ENCODE results near the gene SLIT1.

Gene SLIT1

DNA sequence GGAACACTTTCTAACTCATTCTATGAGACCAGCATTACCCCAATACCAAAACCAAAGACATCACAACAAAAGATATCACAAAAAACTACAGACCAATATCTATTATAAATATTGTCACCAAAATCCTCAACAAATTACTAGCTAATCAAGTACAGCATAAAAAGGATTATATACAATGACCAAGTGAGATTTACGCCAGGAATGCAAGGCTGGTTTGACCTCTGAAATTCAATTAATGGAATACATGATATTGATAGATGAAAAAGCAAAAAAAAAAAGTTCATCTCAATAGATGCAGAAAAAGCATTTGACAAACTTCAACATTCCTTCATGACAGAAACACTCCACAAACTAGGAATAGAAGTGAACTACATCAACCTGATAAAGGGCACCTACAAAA is 178.3 kb downstream of the SLIT1 start:
- DNase-seq (ENCODE audit: low read depth in 2 of 2, low spot score in 1 of 2) = no peak

DNA sequence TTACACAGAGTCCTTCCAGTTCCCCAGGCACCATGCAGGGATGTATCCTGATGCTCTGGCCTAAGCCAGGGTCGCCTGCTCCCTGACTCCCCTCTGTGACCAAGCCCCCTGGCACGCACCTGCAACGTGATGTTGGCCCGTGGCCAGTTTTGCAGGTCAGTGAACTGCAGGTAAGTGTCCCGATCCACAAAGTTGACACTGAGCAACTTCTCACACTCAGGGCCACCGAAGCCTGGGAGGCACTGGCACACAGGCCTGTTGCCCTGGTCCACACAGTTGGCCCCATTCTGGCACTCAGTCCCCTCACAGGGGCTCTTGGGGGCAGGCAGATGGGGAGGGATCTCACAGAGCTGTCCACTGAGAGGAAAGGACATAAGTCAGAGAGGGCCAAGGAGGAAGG is 179.4 kb downstream of the SLIT1 start:
- DNase-seq (ENCODE audit: low read depth in 2 of 2, low spot score in 1 of 2) = no peak

DNA sequence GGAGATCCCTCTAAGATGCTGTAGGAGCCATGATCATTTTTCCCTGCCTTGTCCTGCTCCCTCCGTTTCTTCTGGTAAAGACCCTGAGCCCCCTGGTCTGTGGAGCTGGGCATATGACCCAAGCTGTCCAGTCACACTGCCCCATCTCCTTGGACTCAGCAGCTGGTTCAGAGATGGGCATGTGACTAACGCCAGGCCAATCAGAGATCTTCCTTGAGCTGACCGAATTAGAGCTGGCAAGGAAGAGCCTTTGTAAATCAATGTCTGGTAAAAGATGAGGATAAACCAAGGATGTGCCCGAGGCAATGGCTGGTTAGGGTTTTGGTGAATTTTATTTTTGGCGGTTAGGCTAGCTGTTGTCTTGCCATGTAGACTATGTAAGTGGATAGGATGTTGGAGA is 180.4 kb downstream of the SLIT1 start:
- no peak for DNase-seq (ENCODE audit: low read depth in 2 of 2, low spot score in 1 of 2)

DNA sequence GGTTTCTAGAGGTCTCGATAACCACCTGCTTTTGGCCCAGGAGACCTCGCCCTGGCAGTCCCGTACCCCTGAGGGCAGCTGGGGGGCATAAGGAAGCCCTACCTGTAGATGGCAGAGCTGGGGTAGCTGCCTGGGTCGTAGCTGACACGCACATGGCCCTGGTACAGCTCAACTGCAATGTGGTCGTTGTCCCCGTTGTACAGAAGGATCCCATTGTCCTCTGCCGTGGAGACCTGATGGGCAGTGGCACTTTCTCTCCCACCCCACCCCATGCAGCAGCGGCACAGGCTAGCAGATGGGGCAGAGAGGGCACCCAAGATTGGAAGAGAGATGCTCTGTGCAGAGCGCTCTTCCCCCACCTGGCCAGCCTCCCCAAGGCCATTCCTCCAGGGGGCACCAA is 181.2 kb downstream of the SLIT1 start:
- no peak for DNase-seq (ENCODE audit: low read depth in 2 of 2, low spot score in 1 of 2)

DNA sequence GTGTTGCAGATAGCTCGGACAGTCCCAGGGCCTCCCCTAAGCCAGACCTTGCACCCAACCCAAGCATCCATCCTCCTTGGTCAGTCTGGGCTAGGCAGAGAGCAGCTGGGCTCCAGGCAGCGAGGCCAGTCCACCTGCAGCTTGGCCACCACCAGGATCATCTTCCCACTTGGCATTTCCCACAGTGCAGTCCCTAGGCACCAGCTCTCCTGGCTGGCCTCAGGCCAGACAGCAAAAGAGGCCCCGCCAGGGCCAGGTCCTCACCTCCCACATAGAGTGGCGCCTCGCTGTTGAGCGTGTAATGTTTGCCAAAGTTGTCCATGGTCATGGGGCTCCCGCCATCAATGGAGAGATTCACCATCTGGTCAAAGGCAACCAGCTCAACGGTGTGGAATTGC is 182.0 kb downstream of the SLIT1 start:
- no peak for DNase-seq (ENCODE audit: low read depth in 2 of 2, low spot score in 1 of 2)

DNA sequence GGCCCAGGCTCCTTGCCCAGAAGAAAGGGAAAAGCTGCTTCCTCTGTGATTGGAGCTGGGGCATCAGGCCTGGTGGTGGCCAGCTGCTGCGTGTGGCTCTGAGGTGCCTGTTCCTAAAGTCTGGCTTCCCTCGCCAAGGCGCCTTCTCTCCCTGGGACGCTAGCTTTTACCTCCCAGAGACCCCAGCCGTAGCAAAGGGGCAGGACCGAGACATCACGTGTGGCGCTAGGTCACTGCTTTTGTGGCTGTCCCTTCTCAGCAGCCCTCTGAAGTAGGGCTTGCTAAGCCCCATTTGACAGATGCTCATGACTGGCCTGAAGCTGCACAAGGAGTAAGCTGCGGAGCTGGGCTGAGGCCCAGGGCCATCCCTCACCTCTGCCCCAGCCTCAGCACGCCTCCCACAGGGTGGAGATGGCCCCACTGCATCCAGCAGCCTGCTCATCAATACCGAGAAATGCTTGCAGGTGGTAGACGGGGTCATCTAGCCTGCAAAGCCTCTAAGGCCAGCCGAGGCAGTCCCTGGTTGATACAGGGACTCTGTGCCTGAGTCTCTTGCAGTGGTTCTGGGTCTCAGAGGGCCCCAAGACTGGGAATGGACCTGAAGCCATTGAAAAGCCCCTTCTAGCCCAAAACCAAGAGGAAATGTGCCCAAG is 182.5 kb downstream of the SLIT1 start:
- no peak for DNase-seq (ENCODE audit: low read depth in 2 of 2, low spot score in 1 of 2)

DNA sequence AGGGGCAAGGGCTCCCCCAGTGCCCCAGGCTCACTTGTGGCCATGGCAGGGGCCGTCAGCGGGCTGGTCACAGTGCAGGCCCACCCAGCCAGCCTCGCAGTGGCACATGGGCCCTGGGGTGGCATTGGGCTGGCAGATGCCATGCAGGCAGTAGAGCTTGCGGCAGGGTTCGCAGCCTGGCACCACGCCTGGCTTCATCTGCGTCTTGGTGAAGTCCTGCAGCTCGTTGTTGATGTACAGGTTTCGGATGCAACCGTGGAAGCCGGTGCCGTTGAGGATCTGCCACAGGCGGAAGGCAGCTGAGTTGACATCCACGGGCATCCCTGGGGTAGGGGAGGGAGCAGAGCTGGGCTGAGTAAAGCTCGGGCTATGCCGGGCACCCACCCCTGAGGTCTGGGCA is 183.1 kb downstream of the SLIT1 start:
- no peak for DNase-seq (ENCODE audit: low read depth in 2 of 2, low spot score in 1 of 2)

DNA sequence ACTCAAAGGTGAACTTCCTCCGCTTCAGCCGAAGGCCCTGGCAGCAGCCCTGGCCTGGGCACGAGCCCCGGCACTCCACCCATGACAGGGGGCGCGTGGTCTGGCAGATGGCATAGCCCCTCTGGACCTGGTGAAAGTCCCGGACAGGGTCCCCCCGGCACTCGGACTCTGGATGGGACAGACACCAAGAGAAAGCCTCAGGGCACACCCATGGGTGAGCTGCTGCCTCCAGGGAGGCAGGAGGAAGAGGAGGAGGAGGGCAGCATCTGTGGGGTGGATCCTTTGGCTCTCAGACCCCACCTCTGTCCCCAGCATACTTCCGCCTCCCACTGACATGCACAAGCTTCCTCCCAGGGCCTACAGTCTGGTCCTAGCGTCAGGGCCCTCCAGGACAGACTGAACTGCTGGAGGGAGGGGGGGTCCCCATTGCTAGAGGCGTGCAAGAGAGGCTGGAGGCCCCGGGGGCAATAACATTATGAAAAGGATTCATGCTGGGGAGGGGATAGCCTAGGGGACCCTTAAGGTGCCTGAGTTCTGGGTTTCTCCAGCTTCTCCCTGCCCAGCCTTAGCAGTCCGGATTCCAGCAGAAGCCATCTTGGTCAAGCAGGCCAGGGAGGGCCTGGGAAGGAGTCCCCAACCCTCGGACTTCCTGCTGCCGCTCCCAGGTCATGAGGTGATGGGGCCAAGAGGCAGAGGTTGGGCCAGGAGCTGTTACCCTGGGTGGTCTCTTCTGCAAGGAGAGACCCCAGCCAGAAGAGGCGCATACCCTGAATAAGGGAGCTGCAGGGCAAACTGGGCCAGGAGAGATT is 184.4 kb downstream of the SLIT1 start:
- no peak for DNase-seq (ENCODE audit: low read depth in 2 of 2, low spot score in 1 of 2)

GRCh38 chr10:97000487-97001182 is 185.1 kb downstream of the SLIT1 start:
- DNase-seq (ENCODE audit: low read depth in 2 of 2, low spot score in 1 of 2) = no peak

DNA sequence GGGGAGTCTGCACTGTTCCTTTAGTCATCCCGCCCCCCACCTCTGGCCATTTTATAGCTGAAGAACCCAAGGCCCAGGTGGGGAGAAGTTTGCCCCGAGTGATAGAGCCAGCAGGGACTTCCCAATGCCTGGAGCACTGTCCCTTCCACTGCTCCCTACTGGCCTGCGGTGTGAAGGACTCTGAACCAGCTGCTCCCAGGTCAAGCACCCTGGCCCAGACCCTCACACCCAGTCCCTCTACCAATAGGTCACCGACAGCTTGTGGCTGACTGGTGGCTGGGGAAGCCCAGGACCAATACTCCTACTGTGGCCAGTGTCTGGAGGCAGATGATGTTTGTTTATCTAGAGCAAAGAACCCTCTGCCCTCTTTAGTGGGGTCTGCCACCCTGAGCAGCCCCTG is 185.8 kb downstream of the SLIT1 start:
- DNase-seq (ENCODE audit: low read depth in 2 of 2, low spot score in 1 of 2) = no peak

DNA sequence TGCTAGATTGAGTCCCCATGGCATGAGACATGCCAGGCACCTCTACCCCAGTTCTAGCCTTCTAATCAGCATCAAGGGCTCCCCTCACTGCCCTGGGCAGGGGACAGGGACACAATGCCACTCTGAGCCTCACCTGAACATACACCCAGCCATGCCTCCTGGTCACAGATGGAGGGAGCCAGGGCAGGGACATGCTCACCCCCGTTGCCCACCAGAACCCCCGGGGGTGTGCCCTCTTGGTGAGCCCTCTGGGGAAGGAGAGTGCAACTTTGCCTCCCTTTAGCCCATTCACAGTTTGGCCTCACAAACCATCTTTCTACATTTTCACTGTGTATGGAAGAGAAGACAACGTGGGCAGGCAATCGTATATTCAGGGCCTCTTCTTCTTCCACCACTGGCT is 186.4 kb downstream of the SLIT1 start:
- no peak for DNase-seq (ENCODE audit: low read depth in 2 of 2, low spot score in 1 of 2)

DNA sequence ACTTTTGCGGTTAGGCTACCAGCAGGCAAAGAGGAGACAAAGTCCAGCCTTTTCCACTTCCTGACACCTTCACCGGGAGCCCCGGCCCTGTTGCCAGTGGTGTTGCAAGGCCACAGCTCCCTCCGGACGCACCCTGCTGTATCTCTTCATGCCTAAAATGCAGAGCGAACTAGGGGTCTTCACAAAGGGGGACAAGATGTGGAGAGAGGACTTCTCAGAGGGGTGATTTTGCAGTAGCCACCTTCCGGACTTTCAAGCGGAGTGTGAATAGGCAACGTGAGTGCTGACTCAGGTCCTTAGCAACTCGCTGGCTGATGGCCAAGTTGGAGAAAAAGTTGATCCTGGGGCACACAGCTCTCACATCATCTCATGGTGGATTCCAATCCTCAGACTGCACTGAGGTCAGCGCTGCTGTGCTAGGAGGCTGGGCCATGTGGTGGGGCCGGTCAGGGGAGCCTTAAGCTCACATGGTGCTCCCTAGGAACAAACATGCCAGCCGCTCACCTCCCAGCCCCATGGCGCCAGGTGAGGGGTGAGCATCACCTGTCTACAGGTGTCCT is 187.3 kb downstream of the SLIT1 start:
- no peak for DNase-seq (ENCODE audit: low read depth in 2 of 2, low spot score in 1 of 2)

- no peak for DNase-seq (ENCODE audit: low read depth in 2 of 2, low spot score in 1 of 2)
Measured at GRCh38 chr10:96996275-96996965, 189.3 kb downstream of the SLIT1 start.

DNA sequence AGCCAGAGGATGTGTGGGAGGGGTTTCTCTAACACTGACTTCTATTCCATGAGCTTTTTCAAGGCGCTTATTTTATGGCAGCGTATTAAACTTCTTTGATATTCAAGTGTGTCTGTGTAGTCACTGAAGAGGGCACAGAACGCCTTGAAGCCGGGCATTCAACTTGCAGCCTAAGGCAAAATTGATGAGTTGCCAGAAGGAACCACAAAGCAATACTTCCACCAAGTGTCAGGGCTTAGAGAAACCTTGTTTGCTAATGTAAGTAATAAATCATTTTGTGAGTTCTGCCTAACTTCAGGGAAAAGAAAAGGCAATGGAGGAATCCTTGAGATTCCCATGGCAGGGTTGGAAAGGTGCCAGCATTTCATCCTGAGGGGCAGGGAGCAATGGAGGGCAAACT is 189.9 kb downstream of the SLIT1 start:
- no peak for DNase-seq (ENCODE audit: low read depth in 2 of 2, low spot score in 1 of 2)

DNA sequence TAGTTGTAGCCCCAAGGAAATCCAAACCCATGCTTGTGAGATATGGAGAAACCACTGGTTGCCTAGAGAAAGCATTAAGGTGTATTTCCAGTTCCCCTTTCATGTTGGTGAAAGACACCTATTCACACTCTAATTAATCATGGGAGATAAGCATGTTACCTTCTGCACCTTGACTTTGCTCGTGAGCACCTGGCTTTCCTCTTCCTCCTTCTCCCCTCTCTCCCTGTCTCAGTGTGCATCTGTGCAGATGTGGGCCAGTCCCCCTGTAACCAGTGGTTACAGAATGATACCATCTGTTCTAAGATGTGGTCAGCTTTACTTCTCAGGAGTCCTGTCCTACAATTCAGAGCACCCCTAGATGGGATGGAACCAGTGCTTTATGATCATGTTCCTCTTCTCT is 193.0 kb downstream of the SLIT1 start:
- no peak for DNase-seq (ENCODE audit: low read depth in 2 of 2, low spot score in 1 of 2)

DNA sequence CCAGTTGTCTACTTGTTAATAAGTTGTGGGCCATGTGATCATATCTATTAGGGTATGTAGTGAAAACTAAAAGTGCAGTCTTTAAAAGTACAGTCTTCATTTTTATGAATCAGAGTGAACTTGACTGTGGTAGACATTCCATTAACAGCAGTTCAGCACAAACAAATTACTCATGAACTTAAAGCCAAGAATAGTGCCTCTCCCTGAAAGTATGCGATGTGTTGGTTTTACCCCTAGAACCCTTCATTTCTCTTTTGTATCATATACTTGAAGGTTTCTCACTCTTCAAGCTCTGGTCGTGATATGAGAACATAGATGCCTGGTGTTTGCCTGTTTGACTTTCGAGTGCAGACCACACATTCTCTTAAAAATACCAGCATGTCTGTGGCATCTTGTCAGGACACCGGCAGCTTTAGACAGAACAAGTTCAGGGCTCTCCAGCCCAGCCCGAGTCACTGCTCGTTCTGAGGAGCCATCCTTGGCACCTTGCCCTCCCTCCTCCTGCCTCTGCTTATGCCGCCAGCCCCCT is 194.4 kb downstream of the SLIT1 start:
- no peak for DNase-seq (ENCODE audit: low read depth in 2 of 2, low spot score in 1 of 2)

DNA sequence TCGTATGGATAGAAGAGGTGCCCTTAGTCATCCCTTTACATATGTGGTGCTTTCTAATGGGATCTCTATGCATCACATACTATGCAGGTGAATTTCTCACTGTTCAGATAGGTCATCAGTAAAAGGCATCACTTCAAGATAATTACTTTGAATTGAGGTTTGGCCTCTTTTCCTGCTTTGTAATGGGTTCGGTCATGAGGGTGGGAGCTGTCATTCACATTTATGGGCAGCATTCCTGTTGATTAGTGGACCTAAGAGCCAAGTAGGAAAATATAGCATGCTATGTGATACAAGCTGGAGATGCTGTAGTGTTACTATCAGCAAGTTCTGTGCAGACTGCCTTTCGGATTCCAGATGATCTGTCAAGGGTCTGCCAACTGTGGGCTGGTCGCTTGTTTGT is 197.3 kb downstream of the SLIT1 start:
- no peak for DNase-seq (ENCODE audit: low read depth in 2 of 2, low spot score in 1 of 2)

DNA sequence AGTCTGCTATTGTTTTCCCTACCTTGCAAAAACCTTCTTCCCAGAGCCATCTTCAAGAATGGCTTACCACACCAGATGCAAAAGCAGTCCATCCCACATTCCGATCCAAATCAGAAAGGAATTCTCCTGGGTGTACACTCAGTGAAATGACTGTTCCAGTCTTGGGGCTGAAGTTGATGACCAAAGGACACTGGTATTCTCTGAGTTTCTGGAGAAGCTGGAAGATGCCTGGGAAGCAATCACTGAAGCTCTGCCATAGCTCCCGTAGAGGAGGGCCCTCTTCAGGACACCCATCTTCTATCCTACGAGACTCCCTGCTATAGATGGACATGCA is 197.9 kb downstream of the SLIT1 start:
- DNase-seq (ENCODE audit: low read depth in 2 of 2, low spot score in 1 of 2) = no peak

DNA sequence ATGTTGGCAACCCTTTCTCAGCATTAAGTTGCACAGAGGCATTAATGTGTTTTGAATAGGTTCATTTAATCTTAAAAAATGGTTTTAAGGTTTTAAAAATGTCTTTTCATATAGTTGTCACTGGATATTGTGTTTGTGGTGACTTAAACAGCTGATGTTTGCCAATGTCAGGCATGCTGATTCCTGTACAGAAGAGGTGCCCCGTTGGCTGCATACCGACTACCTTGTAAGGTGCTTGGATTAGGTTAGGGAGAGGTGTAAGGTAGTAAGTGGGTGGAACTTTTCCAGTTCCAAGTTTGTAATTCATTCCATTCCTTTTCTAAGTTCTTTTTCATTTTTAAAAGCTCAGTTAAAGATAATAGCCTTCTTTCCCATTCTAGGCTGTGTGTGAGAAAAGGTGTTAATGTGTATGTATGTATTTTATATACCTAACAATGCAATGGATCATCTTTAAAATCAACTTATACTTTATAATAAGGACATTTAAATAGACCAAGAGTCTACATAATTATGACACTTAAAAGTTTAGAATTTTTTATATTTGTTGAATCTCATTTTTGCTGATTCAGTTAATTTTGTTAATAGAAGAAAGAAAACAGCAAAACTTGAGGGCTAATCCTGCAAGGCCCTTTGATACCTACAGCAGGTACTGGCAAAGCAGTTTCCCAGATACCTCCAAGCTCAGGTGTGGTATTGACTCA is 198.5 kb downstream of the SLIT1 start:
- DNase-seq (ENCODE audit: low read depth in 2 of 2, low spot score in 1 of 2) = no peak

DNA sequence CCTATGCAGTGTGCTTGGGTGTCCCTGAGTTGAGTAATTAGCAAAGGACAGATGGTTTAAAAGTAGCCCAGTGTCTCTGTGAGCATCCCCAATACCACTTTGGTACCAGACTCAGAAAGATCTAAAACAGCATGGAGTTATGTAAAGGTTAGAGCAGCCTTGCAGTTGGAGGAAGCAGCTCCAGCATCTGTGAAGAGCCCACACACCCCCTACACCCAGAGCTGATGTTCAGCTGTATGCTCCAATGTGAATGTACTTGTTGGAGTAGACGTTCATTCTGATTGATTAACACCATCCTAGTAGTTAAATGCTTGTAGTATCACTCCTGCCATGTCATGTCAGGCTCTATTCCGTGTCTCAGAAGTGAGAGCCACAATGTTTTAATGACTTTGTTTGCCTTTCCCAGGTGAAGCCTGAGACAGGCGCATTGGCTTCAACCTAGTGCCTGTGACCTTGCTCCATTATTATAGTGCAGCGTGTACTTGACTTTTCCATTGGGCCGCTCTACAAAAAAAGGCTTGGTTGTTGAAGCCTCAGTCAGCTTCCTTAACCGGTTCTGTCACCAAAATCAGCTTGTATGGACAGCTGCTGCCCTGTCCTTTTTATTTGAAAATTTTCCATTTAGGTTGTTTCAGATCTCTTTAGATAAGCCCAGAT is 199.4 kb downstream of the SLIT1 start:
- no peak for DNase-seq (ENCODE audit: low read depth in 2 of 2, low spot score in 1 of 2)

Measured in stimulated activated CD8-positive, alpha-beta memory T cell treated with anti-CD3 and anti-CD28 coated beads, Interleukin-4, amount 100 ng/mL, for 1 hour (primary cell).